Measurements from ENCODE around the gene NOP14. TPM values are rescaled to one million over a fixed set of nuclear protein-coding genes. Genes with fewer than 3 reads are reported as not detected.
"Not testable (repeated sequence)": the region's sequence is repeated elsewhere in the genome, so short reads cannot be mapped to it uniquely, and the experiment has no call there.

The NOP14 gene
- 5.6 TPM for total RNA-seq

GRCh38 chr4:2963175-2963965 lies at the start of gene NOP14, which contains the start of gene GRK4:
TSS of gene NOP14 (minus strand) at chr4:2963406. CDS start at chr4:2963319, 87 bp downstream.
TSS of gene GRK4 (plus strand) at chr4:2963571. CDS start at chr4:2964071, 500 bp downstream.
- DNase-seq = peak; percentile 93

- no peak for DNase-seq
Observed at GRCh38 chr4:3011456-3012220, 48.4 kb upstream of the NOP14 start.

GRCh38 chr4:3010998-3011397 lies 47.8 kb upstream of the NOP14 start:
- DNase-seq = no peak

GRCh38 chr4:3010577-3010976 lies 47.4 kb upstream of the NOP14 start:
- DNase-seq = no peak

GRCh38 chr4:3009422-3009821 lies 46.2 kb upstream of the NOP14 start:
- no peak for DNase-seq

- DNase-seq = no peak
Observed at GRCh38 chr4:3007724-3008123, 44.5 kb upstream of the NOP14 start.

- no peak for DNase-seq
Observed at GRCh38 chr4:2996415-2996814, 33.2 kb upstream of the NOP14 start.

- DNase-seq = no peak
Observed at GRCh38 chr4:2995546-2996265, 32.5 kb upstream of the NOP14 start.

- no peak for DNase-seq
Observed at GRCh38 chr4:2994917-2995316, 31.7 kb upstream of the NOP14 start.

- DNase-seq = no peak
Observed at GRCh38 chr4:2991243-2991642, 28.0 kb upstream of the NOP14 start.

GRCh38 chr4:2983715-2984114 lies 20.5 kb upstream of the NOP14 start:
- DNase-seq = not testable (repeated sequence)

- no peak for DNase-seq
Observed at GRCh38 chr4:2982012-2982411, 18.8 kb upstream of the NOP14 start.

- DNase-seq = no peak
Observed at GRCh38 chr4:2981256-2981819, 18.1 kb upstream of the NOP14 start.

- peak; percentile 43 for DNase-seq
Observed at GRCh38 chr4:2977211-2978088, 14.2 kb upstream of the NOP14 start.

- DNase-seq = no peak
Observed at GRCh38 chr4:2971275-2971674, 8.1 kb upstream of the NOP14 start.

- no peak for DNase-seq
Observed at GRCh38 chr4:2968381-2968780, 5.2 kb upstream of the NOP14 start.

GRCh38 chr4:2965262-2965661 lies 2.1 kb upstream of the NOP14 start:
- no peak for DNase-seq

GRCh38 chr4:2964706-2965258 lies 1.6 kb upstream of the NOP14 start:
- DNase-seq = no peak

- DNase-seq = no peak
Observed at GRCh38 chr4:2963966-2964471, 813 bp upstream of the NOP14 start.

GRCh38 chr4:2962614-2963174 lies 512 bp downstream of the NOP14 start:
- DNase-seq = no peak
